D721Med (cell line): ENCODE data around the gene PHETA1.
A peak's percentile ranks its signal among the peaks of the same experiment; 100 is the strongest.

Experiments
- DNase-seq: peaks from one replicate; pipeline ENCODE4 v3.0.0; 2011; ENCODE audit warnings: low spot score; ENCODE audit not compliant: insufficient read length
- FAIRE-seq: peaks from 2 replicates; lab custom pipeline; 2011; peaks lifted over from hg19 to GRCh38; lab: Jason Lieb, UNC
- CTCF ChIP-seq: IDR thresholded peaks from 2 replicates; pipeline ENCODE4 v1.5.1; 2012; ENCODE audit warnings: mild to moderate bottlenecking, control low read depth; ENCODE audit not compliant: insufficient read depth; ENCODE audit errors: missing control alignments

Gene PHETA1

DNA sequence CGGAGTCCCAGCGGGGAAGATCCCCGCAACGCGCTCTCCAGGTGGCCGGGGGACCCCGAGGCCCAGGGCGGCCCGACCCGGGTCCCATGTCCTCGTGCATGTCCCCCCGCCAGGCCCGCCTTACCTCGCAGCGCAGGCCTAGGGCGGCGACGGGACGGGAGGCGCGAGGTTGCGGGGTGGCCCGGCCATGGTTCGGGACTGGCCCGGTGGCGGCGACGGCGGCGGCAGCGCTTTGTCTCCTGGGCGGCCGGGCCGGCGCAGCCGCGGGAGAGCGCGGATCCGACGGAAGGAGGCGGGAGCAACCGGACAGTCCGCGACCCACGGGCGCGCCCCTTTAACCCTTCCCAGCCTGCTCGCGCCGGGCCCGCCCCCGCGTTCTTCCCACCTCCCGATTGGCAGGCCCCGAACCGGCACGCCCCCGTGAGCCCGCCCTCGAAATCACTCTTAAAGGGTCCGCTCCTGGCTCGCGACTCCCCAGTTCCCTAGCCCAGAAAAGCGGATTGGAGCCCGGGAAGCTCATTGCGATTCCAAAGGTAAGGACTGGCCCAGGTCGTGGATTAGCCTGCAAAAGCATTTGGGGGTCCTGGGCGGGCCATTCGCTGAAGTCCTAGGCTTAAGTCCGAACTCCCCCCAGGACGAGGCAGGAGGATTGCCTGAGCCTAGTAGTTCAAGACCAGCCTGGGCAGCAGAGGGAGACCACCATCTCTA, at the start of gene PHETA1:
Gene PHETA1, minus strand, starts transcription at position 308 of the 708 bp plus-strand sequence. CDS start 5,668 bp downstream, outside the sequence.
- DNase-seq (peak; percentile 96), FAIRE-seq (no peak)
- TF ChIP-seq CTCF, result no peak

- DNase-seq, result no peak
- no peak for TF ChIP-seq CTCF
- FAIRE-seq, result no peak
Observed at GRCh38 chr12:111418594-111418880, 49.6 kb upstream of the PHETA1 start.

- DNase-seq (no peak), FAIRE-seq (no peak)
- no peak for TF ChIP-seq CTCF
Observed at GRCh38 chr12:111417784-111418593, 49.1 kb upstream of the PHETA1 start.

DNA sequence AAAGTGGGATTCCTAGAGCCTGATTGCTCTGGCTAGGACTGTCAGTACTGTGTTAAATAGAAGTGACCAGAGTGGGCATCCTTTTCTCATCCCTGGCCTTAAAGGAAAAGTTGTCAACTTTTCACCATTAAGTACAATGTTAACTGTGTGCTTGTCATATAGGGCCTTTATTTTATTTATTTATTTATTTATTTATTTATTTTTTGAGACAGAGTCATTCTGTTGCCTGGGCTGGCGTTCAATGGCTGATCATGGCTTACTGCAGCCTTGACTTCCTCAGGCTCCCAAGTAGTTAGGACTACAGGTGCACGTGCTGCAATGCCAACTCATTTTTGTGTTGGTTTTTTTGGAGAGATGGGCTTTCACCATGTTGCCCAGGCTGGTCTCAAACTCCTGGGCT, 48.4 kb upstream of the PHETA1 start:
- DNase-seq, result no peak
- TF ChIP-seq CTCF, result no peak
- FAIRE-seq, result no peak

GRCh38 chr12:111414711-111415252, 45.9 kb upstream of the PHETA1 start:
- FAIRE-seq (no peak), DNase-seq (no peak)
- TF ChIP-seq CTCF, result no peak

GRCh38 chr12:111413442-111414086, 44.7 kb upstream of the PHETA1 start:
- FAIRE-seq (no peak), DNase-seq (no peak)
- no peak for TF ChIP-seq CTCF
